Heart right ventricle (tissue), 16 donors: ENCODE results near the gene PADI4. TPM values are rescaled to one million over a fixed set of nuclear protein-coding genes. Genes with fewer than 3 reads are reported as not detected.

Source experiments
- ATAC-seq, 8 donors: fragments of 200-7000 bp; cut with Tn5 transposase; one replicate each; pipeline ENCODE4 v1.9.1; 2020; ENCODE audit warnings: mild to moderate bottlenecking in 8 of 8, moderate library complexity in 8 of 8, moderate number of reproducible peaks in 1 of 8
- DNase-seq, 2 donors: peaks; one replicate each; pipeline ENCODE4 v3.0.0-alpha.2; 2020
- H3K27ac ChIP-seq, 10 donors: fragments of 200-600 bp; sonication (generic) in 2 of 10; one replicate each; pipeline versions ENCODE4 v1.5.0 to v1.8.0; 2020 to 2022; ENCODE audit warnings: mild to moderate bottlenecking in 3 of 10
- H3K27me3 ChIP-seq, 7 donors: fragments of 200-600 bp; one replicate each; pipeline ENCODE4 v1.8.0; 2021 to 2022; ENCODE audit warnings: mild to moderate bottlenecking in 2 of 7
- H3K36me3 ChIP-seq, 9 donors: fragments of 200-600 bp; sonication (generic) in 1 of 9; one replicate each; pipeline versions ENCODE4 v1.5.0 to v1.8.0; 2020 to 2022; ENCODE audit warnings: mild to moderate bottlenecking in 2 of 9
- H3K4me1 ChIP-seq, 9 donors: fragments of 200-600 bp; sonication (generic) in 1 of 9; one replicate each; pipeline versions ENCODE4 v1.5.0 to v1.8.0; 2020 to 2022; ENCODE audit warnings: mild to moderate bottlenecking in 4 of 9
- H3K4me3 ChIP-seq, 10 donors: fragments of 200-600 bp; sonication (generic) in 2 of 10; one replicate each; pipeline versions ENCODE4 v1.5.0 to v1.8.0; 2020 to 2022; ENCODE audit warnings: mild to moderate bottlenecking in 7 of 10, moderate library complexity in 2 of 10
- H3K9me3 ChIP-seq, 11 donors: fragments of 200-600 bp in 10 of 11; sonication (generic) in 2 of 11; one replicate each; pipeline versions ENCODE4 v1.5.0 to v1.8.0; 2013 to 2022; ENCODE audit warnings: mild to moderate bottlenecking in 2 of 11, control low read depth in 1 of 11, moderate library complexity in 1 of 11
- WGBS, 2 donors: extraction: QIAGEN DNeasy Blood & Tissue Kit; methylation state at CpG; one replicate each; pipeline ENCODE4 v1.1.7; 2013; ENCODE audit warnings: inconsistent platforms in 1 of 2; 5-methylcytosine and 5-hydroxymethylcytosine counted together
- intact Hi-C, 10 donors: fragments of 100-400 bp; cut with DNase I; formaldehyde crosslinking; loops; one replicate each; pipeline versions ENCODE4 v1.11.1 to v1.14.2; 2022
- polyA plus RNA-seq, 2 donors: library from polyadenylated mRNA; stranded (reverse); fragments of 200-250 nt; gene quantifications; one replicate each; pipeline ENCODE4 v1.2.3, GENCODE V29; 2013
- total RNA-seq, 10 donors: library from RNA; stranded (reverse); fragmentation: NEBNext Ultra II Directional in 3 of 10; extraction: Animal tissue kit (Norgen Biotek cat#: 25700) in 3 of 10; gene quantifications; one replicate each; pipeline versions ENCODE4 v1.2.1 to v1.2.4, GENCODE V29; 2021 to 2023
- TF ChIP-seq, protein P1 (sequence below), 9 donors: fragments of 200-600 bp; sonication (generic) in 2 of 9; IDR thresholded peaks; one replicate each; pipeline versions ENCODE4 v1.5.0 to v1.8.0; 2021 to 2022; ENCODE audit warnings: antibody characterized with exemption in 9 of 9, mild to moderate bottlenecking in 5 of 9, moderate library complexity in 1 of 9
- donor health status: Arrhythmogenic right ventricular cardiomyopathy.
- donor health status: ischemic (EF 13 %, LVEDD 7.1; RV severe dilation, severe dysfunction).
- donor health status: healthy with polysubstance abuse.
- donor health status: DM: no; HTN: yes; CAD: no.
- donor health status: DM: no; HTN: no; CAD: no.
- donor health status: ischemic (EF 25% LVEDD 6.9; RV normal size, moderate dysfunction).
- donor health status: ischemic (EF 25% LVEDD 5.7; RV mildly dilated, moderate dysfunction).
- donor health status: healthy.
- donor health status: DM: yes; HTN: yes; CAD: no.
- donor health status: Ischemic cardiomyopathy.
- donor health status: ischemic (EF 35%, LVEDD 5.7; RV mildly dilated, moderate dysfunction).
- donor health status: nonischemic (EF 11% LVEDD 7.7; RV severe dilation, severe dysfunction).
- donor health status: DM: yes; HTN: yes; CAD: no.
- donor health status: PGD.
- donor health status: ischemic (EF 29% LVEDD 5.4; RV normal size, mild dysfunction).
- donor health status: nonischemic (EF 23%, LVEDD 6.1; RV moderate dilation, normal function).

PADI4 gene
- total and polyA plus RNA-seq, 12 donors = 0.06 to 3.0 (median 0.61) TPM; not detected in 2

DNA sequence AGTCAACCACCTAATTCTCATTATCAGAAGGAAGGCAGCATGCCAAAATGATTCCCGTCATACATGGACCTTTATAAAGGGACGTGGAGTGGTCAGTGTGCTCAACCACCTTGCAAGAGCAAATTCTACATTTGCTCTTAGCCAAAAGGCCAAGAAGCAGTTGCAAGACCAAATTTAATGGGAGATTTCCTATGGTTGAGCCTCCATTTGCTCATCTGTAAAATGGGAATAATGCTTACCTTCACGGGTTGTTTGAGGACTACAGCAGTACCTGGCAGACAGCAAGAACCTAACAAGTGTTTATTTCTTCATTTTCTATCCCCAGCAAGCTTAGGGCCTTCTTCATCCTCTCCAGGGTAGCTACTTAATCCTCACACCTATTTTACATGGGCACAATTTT lies 17.4 kb upstream of the PADI4 start:
- ATAC-seq (no peak), DNase-seq (no peak)
- Histone ChIP-seq H3K4me1 (peaks cover 0 to 13% (median 0%) of the 10 kb centered on the region in 9 donors), H3K9me3 (no peaks in the 10 kb centered on the region), H3K27me3 (peaks cover 0 to 59% (median 43%) of the 10 kb centered on the region in 7 donors), H3K27ac (no peak overlapping the region), H3K4me3 (no peak overlapping the region), H3K36me3 (no peaks in the 10 kb centered on the region)
- 90 to 91% methylated on average over 3 of the region's 3 CpGs for WGBS, 2 donors
- TF ChIP-seq, protein P1, sequence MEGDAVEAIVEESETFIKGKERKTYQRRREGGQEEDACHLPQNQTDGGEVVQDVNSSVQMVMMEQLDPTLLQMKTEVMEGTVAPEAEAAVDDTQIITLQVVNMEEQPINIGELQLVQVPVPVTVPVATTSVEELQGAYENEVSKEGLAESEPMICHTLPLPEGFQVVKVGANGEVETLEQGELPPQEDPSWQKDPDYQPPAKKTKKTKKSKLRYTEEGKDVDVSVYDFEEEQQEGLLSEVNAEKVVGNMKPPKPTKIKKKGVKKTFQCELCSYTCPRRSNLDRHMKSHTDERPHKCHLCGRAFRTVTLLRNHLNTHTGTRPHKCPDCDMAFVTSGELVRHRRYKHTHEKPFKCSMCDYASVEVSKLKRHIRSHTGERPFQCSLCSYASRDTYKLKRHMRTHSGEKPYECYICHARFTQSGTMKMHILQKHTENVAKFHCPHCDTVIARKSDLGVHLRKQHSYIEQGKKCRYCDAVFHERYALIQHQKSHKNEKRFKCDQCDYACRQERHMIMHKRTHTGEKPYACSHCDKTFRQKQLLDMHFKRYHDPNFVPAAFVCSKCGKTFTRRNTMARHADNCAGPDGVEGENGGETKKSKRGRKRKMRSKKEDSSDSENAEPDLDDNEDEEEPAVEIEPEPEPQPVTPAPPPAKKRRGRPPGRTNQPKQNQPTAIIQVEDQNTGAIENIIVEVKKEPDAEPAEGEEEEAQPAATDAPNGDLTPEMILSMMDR (IDR thresholded peaks at IDR 0.05) = no peak
- intact Hi-C loops = no loop called here

DNA sequence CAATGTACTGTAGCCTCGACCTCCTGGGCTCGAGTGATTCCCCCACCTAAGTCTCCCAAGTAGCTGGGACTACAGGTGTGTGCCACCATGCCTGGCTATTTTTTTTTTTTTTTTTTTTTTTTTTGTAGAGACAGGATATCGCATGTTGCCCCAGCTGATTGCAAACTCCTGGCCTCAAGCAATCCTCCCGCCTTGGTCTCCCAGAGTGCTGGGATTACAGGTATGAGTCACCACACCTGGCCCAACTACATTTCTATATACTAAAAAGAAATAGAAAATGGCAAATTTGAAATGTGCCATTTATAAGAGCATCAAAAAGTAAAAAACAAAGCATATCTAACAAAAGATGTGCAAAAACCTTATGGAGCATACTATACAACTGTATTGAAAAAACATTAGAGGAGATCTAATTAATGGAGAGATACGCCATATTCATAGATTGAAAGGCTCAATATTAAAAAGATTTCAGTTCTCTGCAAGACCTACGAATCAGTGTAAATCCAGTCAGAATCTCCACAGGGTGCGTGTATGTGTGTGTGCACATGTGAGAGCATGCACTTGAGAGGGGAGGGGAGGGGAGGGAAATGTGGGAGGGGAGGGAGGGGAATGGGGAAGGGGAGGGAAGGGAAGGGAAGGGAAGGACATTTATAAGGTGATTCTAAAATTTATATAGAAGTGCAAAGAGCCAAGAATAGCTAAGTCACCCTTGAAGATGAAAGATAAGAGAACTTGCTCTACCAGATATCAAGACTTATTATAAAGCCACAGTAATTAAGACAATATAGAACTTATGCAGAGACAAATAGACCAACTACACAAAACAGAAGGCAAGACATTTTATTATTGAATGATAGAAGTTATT lies 15.5 kb upstream of the PADI4 start:
- no peaks in the 10 kb centered on the region for H3K36me3 ChIP-seq
- TF ChIP-seq, protein P1 (IDR thresholded peaks at IDR 0.05) = no peak
- intact Hi-C loops = no loop called here
- no peak overlapping the region for H3K4me3 ChIP-seq
- ATAC-seq = no peak
- peaks cover 0 to 58% (median 41%) of the 10 kb centered on the region in 7 donors for H3K27me3 ChIP-seq
- no peaks in the 10 kb centered on the region for H3K9me3 ChIP-seq
- 70 to 72% methylated on average over 7 of the region's 7 CpGs for WGBS, 2 donors
- DNase-seq = no peak
- H3K4me1 ChIP-seq = peaks cover 0 to 3% (median 0%) of the 10 kb centered on the region in 9 donors
- H3K27ac ChIP-seq = no peak overlapping the region

DNA sequence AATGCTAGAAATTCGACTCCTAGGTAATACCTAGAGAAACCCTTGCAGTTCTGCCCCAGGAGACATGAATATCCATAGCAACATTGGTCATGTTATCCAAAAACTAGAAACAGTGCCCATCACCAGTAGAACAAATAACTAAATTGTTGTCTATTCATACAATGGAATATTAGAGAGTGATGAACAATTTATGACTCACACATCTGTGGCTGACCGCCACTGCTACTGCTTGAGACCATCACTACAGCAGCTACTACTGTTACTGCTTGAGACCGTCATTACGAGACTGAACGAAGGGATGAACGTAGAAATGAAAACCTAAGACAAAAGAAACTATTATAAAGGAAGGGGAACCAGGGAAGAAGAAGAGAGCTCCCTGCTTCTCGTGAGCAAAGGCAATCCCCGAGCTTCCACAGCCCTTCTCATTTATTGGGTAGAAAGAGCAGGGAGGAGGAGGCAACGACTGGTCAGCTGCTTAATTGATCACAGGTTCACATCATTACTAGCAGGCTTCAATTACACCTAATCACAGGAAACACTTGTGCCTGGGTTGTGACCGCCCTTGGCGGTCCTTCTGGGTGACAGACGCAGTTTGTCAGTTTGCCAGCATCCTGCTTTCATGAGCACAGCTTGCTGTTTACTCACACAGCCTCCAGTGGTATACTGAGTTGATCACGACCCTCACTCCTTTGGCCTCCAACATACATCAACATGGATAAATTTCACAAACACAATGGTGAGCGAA lies 14.1 kb upstream of the PADI4 start:
- TF ChIP-seq, protein P1 (IDR thresholded peaks at IDR 0.05) = no peak
- intact Hi-C loops = no loop called here
- Histone ChIP-seq H3K9me3 (peaks cover 0 to 2% (median 0%) of the 10 kb centered on the region in 11 donors), H3K36me3 (no peaks in the 10 kb centered on the region), H3K4me1 (no peaks in the 10 kb centered on the region), H3K27me3 (peaks cover 0 to 49% (median 30%) of the 10 kb centered on the region in 7 donors), H3K4me3 (no peak overlapping the region), H3K27ac (no peak overlapping the region)
- WGBS, 2 donors = 62 to 64% methylated on average over 14 of the region's 14 CpGs
- no peak for ATAC-seq
- no peak for DNase-seq

DNA sequence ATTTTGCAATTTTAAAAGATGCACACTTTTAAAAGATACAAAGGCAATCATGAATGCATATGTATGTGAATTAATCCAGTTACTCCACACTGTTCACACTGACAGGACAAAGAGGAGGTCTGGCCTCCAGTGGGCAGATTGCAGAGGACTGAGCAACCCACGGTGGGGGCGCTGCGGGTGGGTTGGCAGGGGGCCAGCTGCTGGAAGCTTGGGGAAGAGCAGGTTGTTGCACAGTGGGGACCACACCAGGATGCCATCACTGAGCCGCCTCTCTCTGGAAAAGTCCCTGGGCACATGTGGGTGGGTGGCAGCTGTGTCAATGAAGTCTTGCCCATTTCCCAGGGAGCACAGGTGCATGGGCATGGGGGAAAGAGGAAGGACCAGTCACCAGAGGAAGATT lies 12.7 kb upstream of the PADI4 start:
- ATAC-seq = no peak
- peaks cover 0 to 10% (median 0%) of the 10 kb centered on the region in 11 donors for H3K9me3 ChIP-seq

More for the DNA sequence above, 12.7 kb upstream of the PADI4 start:
- no peaks in the 10 kb centered on the region for H3K4me1 ChIP-seq
- peaks cover 0 to 43% (median 24%) of the 10 kb centered on the region in 7 donors for H3K27me3 ChIP-seq
- no peaks in the 10 kb centered on the region for H3K36me3 ChIP-seq
- no peak for DNase-seq
- 68 to 72% methylated on average over 4 of the region's 4 CpGs for WGBS, 2 donors
- no peak overlapping the region for H3K27ac ChIP-seq
- TF ChIP-seq, protein P1 (IDR thresholded peaks at IDR 0.05) = no peak
- intact Hi-C loops = no loop called here
- no peak overlapping the region for H3K4me3 ChIP-seq
